ENCODE measurements around the gene PLA2G4C.
"Not testable (repeated sequence)": the region's sequence is repeated elsewhere in the genome, so short reads cannot be mapped to it uniquely, and the experiment has no call there.

- not testable (repeated sequence) for TF ChIP-seq CTCF (conservative IDR thresholded peaks at IDR 0.05 in 1 of 2, IDR thresholded peaks at IDR 0.05 in 1 of 2; ENCODE audit: extremely low read depth in 1 of 2, insufficient read depth in 1 of 2, low read depth in 1 of 2, low read length in 2 of 2); EZH2 (IDR thresholded peaks at IDR 0.05; ENCODE audit: borderline replicate concordance, low read length)
Measured at GRCh38 chr19:48070177-48070769, 40.3 kb downstream of the PLA2G4C start.

Data from mammary epithelial cell (primary cell).